Type B pancreatic cell (in vitro differentiated cells): Measurements from ENCODE around the gene YAF2. TPM values are rescaled to one million over a fixed set of nuclear protein-coding genes. Genes with fewer than 3 reads are reported as not detected.

ENCODE experiments used
- DNase-seq: peaks from one replicate; pipeline ENCODE4 v3.0.0; 2021; ENCODE audit warnings: mixed read lengths; ENCODE audit not compliant: unreplicated experiment; ENCODE audit errors: extremely low spot score
- H3K27ac Mint-ChIP-seq: 2 replicates; pipeline ENCODE4 v1.8.0; 2021; ENCODE audit warnings: mild to moderate bottlenecking, mixed read lengths
- H3K27me3 Mint-ChIP-seq: 2 replicates; pipeline ENCODE4 v1.8.0; 2021; ENCODE audit warnings: mixed read lengths
- H3K36me3 Mint-ChIP-seq: 2 replicates; pipeline ENCODE4 v1.8.0; 2021; ENCODE audit warnings: mixed read lengths
- H3K4me1 Mint-ChIP-seq: one replicate; pipeline ENCODE4 v1.8.0; 2021; ENCODE audit warnings: mixed read lengths; ENCODE audit not compliant: unreplicated experiment
- H3K4me3 Mint-ChIP-seq: 2 replicates; pipeline ENCODE4 v1.8.0; 2021; ENCODE audit warnings: mild to moderate bottlenecking, mixed read lengths
- H3K9me3 Mint-ChIP-seq: 2 replicates; pipeline ENCODE4 v1.8.0; 2021; ENCODE audit warnings: mixed read lengths
- CTCF ChIP-seq: fragments of 200-600 bp; sonication (generic); conservative IDR thresholded peaks from 2 replicates; pipeline ENCODE4 v1.5.0; 2021; ENCODE audit warnings: antibody characterized with exemption, mild to moderate bottlenecking
- total RNA-seq: library from RNA; stranded (reverse); gene quantifications from 2 replicates; pipeline ENCODE4 v1.2.1, GENCODE V29; 2021; ENCODE audit warnings: low replicate concordance

Gene YAF2
- total RNA-seq, 1 donor from 2014 or later: 22.9 TPM

- H3K4me3 Mint-ChIP-seq: no peak overlapping the region
- TF ChIP-seq CTCF: no peak
- no peak for DNase-seq
- peaks cover 40% of the 10 kb centered on the region for H3K36me3 Mint-ChIP-seq
- H3K27me3 Mint-ChIP-seq: no peaks in the 10 kb centered on the region
- no peaks in the 10 kb centered on the region for H3K4me1 Mint-ChIP-seq
- peaks cover 4% of the 10 kb centered on the region for H3K9me3 Mint-ChIP-seq
- H3K27ac Mint-ChIP-seq: no peak overlapping the region
Observed at GRCh38 chr12:42172441-42173210, 65.4 kb downstream of the YAF2 start.

GRCh38 chr12:42167711-42168110, 70.3 kb downstream of the YAF2 start:
- Mint-ChIP-seq H3K4me1 (no peaks in the 10 kb centered on the region), H3K4me3 (no peak overlapping the region), H3K27ac (no peak overlapping the region), H3K9me3 (no peaks in the 10 kb centered on the region), H3K27me3 (no peaks in the 10 kb centered on the region), H3K36me3 (peaks cover 25% of the 10 kb centered on the region)
- no peak for TF ChIP-seq CTCF
- no peak for DNase-seq

GRCh38 chr12:42166501-42166900, 71.5 kb downstream of the YAF2 start:
- H3K4me1 Mint-ChIP-seq: no peaks in the 10 kb centered on the region
- no peak overlapping the region for H3K27ac Mint-ChIP-seq
- no peak overlapping the region for H3K4me3 Mint-ChIP-seq
- DNase-seq: no peak
- no peaks in the 10 kb centered on the region for H3K27me3 Mint-ChIP-seq
- H3K36me3 Mint-ChIP-seq: peaks cover 19% of the 10 kb centered on the region
- H3K9me3 Mint-ChIP-seq: no peaks in the 10 kb centered on the region
- TF ChIP-seq CTCF: no peak

GRCh38 chr12:42163913-42164312, 74.1 kb downstream of the YAF2 start:
- Mint-ChIP-seq H3K4me3 (no peak overlapping the region), H3K27me3 (no peaks in the 10 kb centered on the region), H3K9me3 (no peaks in the 10 kb centered on the region), H3K27ac (no peak overlapping the region), H3K36me3 (peaks cover 15% of the 10 kb centered on the region), H3K4me1 (no peaks in the 10 kb centered on the region)
- no peak for TF ChIP-seq CTCF
- DNase-seq: no peak

- Mint-ChIP-seq H3K9me3 (no peaks in the 10 kb centered on the region), H3K27ac (no peak overlapping the region)
Observed at GRCh38 chr12:42162965-42163364, 75.1 kb downstream of the YAF2 start.

More at GRCh38 chr12:42162965-42163364, 75.1 kb downstream of the YAF2 start:
- Mint-ChIP-seq H3K4me3 (no peak overlapping the region), H3K27me3 (no peaks in the 10 kb centered on the region), H3K4me1 (no peaks in the 10 kb centered on the region), H3K36me3 (peaks cover 13% of the 10 kb centered on the region)
- no peak for DNase-seq
- no peak for TF ChIP-seq CTCF
